HepG2 (cell line): ENCODE measurements around the gene PHB1.

Experiments used
- BCL6 ChIP-seq: IDR thresholded peaks from 2 replicates; pipeline ENCODE4 v1.6.1; 2016; ENCODE audit warnings: missing genetic modification reagents, missing compliant biosample characterization
- GATA4 ChIP-seq: sonication (generic); IDR thresholded peaks from 2 replicates; pipeline ENCODE4 v1.6.1; 2016; ENCODE audit warnings: antibody characterized with exemption, low read depth, borderline replicate concordance
- RFX3 ChIP-seq: IDR thresholded peaks from 2 replicates; pipeline ENCODE4 v1.6.1; 2016; ENCODE audit warnings: missing biosample characterization, missing genetic modification reagents
- SETDB1 ChIP-seq: sonication (generic); formaldehyde crosslinking; IDR thresholded peaks from 2 replicates; pipeline ENCODE4 v1.5.1; 2020; ENCODE audit warnings: missing genetic modification reagents, mild to moderate bottlenecking, borderline replicate concordance
- ZNF143 ChIP-seq: sonication (generic); formaldehyde crosslinking; IDR thresholded peaks from 2 replicates; pipeline ENCODE4 v1.4.0; 2020; ENCODE audit warnings: missing genetic modification reagents
- ZNF552 ChIP-seq: sonication (generic); formaldehyde crosslinking; IDR thresholded peaks from 2 replicates; pipeline ENCODE4 v1.9.0; 2022; ENCODE audit warnings: missing genetic modification reagents, mild to moderate bottlenecking, borderline replicate concordance
- TF ChIP-seq, protein P1 (sequence below): IDR thresholded peaks from 2 replicates; pipeline ENCODE4 v1.6.1; 2016; ENCODE audit warnings: low read depth, missing genetic modification reagents, missing compliant biosample characterization
- TF ChIP-seq, protein P2 (sequence below): IDR thresholded peaks from 2 replicates; pipeline ENCODE4 v1.6.1; 2018; ENCODE audit warnings: missing genetic modification reagents
- TF ChIP-seq, protein P3 (sequence below), 2 experiments: fragments of 450-650 bp in 1 of 2; sonication (generic) in 1 of 2; formaldehyde crosslinking in 1 of 2; IDR thresholded peaks; 2 replicates each; pipeline versions ENCODE4 v1.6.1 to v1.8.0; 2016 to 2022; ENCODE audit warnings: antibody characterized with exemption in 1 of 2, mild to moderate bottlenecking in 1 of 2, missing genetic modification reagents in 1 of 2
- TF ChIP-seq, protein P4 (sequence below): sonication (generic); formaldehyde crosslinking; IDR thresholded peaks from 2 replicates; pipeline ENCODE4 v1.5.0; 2020; ENCODE audit warnings: mild to moderate bottlenecking, missing genetic modification reagents, moderate library complexity

DNA sequence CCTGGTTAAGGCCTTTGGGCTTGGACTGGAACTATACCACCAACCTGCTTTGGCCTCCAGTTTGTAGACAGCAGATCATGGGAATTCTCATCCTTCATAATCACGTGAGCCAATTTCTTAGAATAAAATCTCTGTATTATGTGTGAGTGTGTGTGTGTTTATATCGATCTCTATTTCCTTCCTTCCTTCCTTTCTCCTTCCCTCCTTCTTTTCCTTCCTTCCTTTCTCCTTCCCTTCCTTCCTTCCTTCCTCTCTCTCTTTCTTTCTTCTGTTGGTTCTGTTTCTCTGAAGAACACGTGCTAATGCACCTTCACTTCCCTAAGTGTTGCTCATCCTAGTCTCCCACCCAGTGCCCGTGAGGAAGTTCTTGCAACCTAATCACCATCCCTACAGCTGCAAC, 35.5 kb upstream of the PHB1 start:
- TF ChIP-seq RFX3 (CRISPR knock-in tag) = no peak
- TF ChIP-seq SETDB1 (CRISPR knock-in tag) = no peak
- TF ChIP-seq ZNF552 = no peak
- TF ChIP-seq, protein P1, sequence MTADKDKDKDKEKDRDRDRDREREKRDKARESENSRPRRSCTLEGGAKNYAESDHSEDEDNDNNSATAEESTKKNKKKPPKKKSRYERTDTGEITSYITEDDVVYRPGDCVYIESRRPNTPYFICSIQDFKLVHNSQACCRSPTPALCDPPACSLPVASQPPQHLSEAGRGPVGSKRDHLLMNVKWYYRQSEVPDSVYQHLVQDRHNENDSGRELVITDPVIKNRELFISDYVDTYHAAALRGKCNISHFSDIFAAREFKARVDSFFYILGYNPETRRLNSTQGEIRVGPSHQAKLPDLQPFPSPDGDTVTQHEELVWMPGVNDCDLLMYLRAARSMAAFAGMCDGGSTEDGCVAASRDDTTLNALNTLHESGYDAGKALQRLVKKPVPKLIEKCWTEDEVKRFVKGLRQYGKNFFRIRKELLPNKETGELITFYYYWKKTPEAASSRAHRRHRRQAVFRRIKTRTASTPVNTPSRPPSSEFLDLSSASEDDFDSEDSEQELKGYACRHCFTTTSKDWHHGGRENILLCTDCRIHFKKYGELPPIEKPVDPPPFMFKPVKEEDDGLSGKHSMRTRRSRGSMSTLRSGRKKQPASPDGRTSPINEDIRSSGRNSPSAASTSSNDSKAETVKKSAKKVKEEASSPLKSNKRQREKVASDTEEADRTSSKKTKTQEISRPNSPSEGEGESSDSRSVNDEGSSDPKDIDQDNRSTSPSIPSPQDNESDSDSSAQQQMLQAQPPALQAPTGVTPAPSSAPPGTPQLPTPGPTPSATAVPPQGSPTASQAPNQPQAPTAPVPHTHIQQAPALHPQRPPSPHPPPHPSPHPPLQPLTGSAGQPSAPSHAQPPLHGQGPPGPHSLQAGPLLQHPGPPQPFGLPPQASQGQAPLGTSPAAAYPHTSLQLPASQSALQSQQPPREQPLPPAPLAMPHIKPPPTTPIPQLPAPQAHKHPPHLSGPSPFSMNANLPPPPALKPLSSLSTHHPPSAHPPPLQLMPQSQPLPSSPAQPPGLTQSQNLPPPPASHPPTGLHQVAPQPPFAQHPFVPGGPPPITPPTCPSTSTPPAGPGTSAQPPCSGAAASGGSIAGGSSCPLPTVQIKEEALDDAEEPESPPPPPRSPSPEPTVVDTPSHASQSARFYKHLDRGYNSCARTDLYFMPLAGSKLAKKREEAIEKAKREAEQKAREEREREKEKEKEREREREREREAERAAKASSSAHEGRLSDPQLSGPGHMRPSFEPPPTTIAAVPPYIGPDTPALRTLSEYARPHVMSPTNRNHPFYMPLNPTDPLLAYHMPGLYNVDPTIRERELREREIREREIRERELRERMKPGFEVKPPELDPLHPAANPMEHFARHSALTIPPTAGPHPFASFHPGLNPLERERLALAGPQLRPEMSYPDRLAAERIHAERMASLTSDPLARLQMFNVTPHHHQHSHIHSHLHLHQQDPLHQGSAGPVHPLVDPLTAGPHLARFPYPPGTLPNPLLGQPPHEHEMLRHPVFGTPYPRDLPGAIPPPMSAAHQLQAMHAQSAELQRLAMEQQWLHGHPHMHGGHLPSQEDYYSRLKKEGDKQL (CRISPR knock-in tag) = no peak
- no peak for TF ChIP-seq BCL6 (CRISPR knock-in tag)
- TF ChIP-seq, protein P2, sequence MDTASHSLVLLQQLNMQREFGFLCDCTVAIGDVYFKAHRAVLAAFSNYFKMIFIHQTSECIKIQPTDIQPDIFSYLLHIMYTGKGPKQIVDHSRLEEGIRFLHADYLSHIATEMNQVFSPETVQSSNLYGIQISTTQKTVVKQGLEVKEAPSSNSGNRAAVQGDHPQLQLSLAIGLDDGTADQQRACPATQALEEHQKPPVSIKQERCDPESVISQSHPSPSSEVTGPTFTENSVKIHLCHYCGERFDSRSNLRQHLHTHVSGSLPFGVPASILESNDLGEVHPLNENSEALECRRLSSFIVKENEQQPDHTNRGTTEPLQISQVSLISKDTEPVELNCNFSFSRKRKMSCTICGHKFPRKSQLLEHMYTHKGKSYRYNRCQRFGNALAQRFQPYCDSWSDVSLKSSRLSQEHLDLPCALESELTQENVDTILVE (CRISPR knock-in tag) = no peak
- TF ChIP-seq, protein P3, sequence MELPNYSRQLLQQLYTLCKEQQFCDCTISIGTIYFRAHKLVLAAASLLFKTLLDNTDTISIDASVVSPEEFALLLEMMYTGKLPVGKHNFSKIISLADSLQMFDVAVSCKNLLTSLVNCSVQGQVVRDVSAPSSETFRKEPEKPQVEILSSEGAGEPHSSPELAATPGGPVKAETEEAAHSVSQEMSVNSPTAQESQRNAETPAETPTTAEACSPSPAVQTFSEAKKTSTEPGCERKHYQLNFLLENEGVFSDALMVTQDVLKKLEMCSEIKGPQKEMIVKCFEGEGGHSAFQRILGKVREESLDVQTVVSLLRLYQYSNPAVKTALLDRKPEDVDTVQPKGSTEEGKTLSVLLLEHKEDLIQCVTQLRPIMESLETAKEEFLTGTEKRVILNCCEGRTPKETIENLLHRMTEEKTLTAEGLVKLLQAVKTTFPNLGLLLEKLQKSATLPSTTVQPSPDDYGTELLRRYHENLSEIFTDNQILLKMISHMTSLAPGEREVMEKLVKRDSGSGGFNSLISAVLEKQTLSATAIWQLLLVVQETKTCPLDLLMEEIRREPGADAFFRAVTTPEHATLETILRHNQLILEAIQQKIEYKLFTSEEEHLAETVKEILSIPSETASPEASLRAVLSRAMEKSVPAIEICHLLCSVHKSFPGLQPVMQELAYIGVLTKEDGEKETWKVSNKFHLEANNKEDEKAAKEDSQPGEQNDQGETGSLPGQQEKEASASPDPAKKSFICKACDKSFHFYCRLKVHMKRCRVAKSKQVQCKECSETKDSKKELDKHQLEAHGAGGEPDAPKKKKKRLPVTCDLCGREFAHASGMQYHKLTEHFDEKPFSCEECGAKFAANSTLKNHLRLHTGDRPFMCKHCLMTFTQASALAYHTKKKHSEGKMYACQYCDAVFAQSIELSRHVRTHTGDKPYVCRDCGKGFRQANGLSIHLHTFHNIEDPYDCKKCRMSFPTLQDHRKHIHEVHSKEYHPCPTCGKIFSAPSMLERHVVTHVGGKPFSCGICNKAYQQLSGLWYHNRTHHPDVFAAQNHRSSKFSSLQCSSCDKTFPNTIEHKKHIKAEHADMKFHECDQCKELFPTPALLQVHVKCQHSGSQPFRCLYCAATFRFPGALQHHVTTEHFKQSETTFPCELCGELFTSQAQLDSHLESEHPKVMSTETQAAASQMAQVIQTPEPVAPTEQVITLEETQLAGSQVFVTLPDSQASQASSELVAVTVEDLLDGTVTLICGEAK (IDR thresholded peaks at IDR 0.05) = no peak
- TF ChIP-seq, protein P3 (CRISPR knock-in tag; IDR thresholded peaks at IDR 0.05) = no peak
- TF ChIP-seq ZNF143 (CRISPR knock-in tag) = no peak
- TF ChIP-seq, protein P4, sequence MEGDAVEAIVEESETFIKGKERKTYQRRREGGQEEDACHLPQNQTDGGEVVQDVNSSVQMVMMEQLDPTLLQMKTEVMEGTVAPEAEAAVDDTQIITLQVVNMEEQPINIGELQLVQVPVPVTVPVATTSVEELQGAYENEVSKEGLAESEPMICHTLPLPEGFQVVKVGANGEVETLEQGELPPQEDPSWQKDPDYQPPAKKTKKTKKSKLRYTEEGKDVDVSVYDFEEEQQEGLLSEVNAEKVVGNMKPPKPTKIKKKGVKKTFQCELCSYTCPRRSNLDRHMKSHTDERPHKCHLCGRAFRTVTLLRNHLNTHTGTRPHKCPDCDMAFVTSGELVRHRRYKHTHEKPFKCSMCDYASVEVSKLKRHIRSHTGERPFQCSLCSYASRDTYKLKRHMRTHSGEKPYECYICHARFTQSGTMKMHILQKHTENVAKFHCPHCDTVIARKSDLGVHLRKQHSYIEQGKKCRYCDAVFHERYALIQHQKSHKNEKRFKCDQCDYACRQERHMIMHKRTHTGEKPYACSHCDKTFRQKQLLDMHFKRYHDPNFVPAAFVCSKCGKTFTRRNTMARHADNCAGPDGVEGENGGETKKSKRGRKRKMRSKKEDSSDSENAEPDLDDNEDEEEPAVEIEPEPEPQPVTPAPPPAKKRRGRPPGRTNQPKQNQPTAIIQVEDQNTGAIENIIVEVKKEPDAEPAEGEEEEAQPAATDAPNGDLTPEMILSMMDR (CRISPR knock-in tag) = no peak
- TF ChIP-seq GATA4 = no peak
